ENCODE measurements around the gene MCOLN1.

The MCOLN1 gene

GRCh38 chr19:7558667-7559066 lies 36.2 kb downstream of the MCOLN1 start:
- no peak overlapping the region for H3K4me3 ChIP-seq (ENCODE audit: control insufficient read depth, low read depth, low read length)
- no peak for DNase-seq (ENCODE audit: low read depth)
- no peak for TF ChIP-seq CTCF (IDR thresholded peaks at IDR 0.05; ENCODE audit: control insufficient read depth, insufficient read depth, low read depth, low read length, missing control alignments)

- TF ChIP-seq CTCF (IDR thresholded peaks at IDR 0.05; ENCODE audit: control insufficient read depth, insufficient read depth, low read depth, low read length, missing control alignments), result no peak
- no peak for DNase-seq (ENCODE audit: low read depth)
- H3K4me3 ChIP-seq (ENCODE audit: control insufficient read depth, low read depth, low read length), result no peak overlapping the region
Measured at GRCh38 chr19:7559102-7559501, 36.7 kb downstream of the MCOLN1 start.

- no peak overlapping the region for H3K4me3 ChIP-seq (ENCODE audit: control insufficient read depth, low read depth, low read length)
- TF ChIP-seq CTCF (IDR thresholded peaks at IDR 0.05; ENCODE audit: control insufficient read depth, insufficient read depth, low read depth, low read length, missing control alignments), result no peak
- DNase-seq (ENCODE audit: low read depth), result no peak
Measured at GRCh38 chr19:7560255-7560654, 37.8 kb downstream of the MCOLN1 start.

GRCh38 chr19:7561325-7561724 lies 38.9 kb downstream of the MCOLN1 start:
- no peak for TF ChIP-seq CTCF (IDR thresholded peaks at IDR 0.05; ENCODE audit: control insufficient read depth, insufficient read depth, low read depth, low read length, missing control alignments)
- DNase-seq (ENCODE audit: low read depth), result no peak
- no peak overlapping the region for H3K4me3 ChIP-seq (ENCODE audit: control insufficient read depth, low read depth, low read length)

GRCh38 chr19:7562646-7563393 lies 40.4 kb downstream of the MCOLN1 start:
- no peak for DNase-seq (ENCODE audit: low read depth)
- no peak overlapping the region for H3K4me3 ChIP-seq (ENCODE audit: control insufficient read depth, low read depth, low read length)
- no peak for TF ChIP-seq CTCF (IDR thresholded peaks at IDR 0.05; ENCODE audit: control insufficient read depth, insufficient read depth, low read depth, low read length, missing control alignments)

- H3K4me3 ChIP-seq (ENCODE audit: control insufficient read depth, low read depth, low read length), result no peak overlapping the region
- TF ChIP-seq CTCF (IDR thresholded peaks at IDR 0.05; ENCODE audit: control insufficient read depth, insufficient read depth, low read depth, low read length, missing control alignments), result no peak
- DNase-seq (ENCODE audit: low read depth), result no peak
Measured at GRCh38 chr19:7564866-7565265, 42.4 kb downstream of the MCOLN1 start.

Measured in AG09309 (cell line).